ENCODE results near the gene IGFBP5.

Gene IGFBP5

GRCh38 chr2:216730871-216731270 lies 35.5 kb upstream of the IGFBP5 start:
- ATAC-seq (replicated peaks; ENCODE audit: extremely low read depth, poor library complexity, severe bottlenecking) (no peak), DNase-seq (ENCODE audit: low spot score in 2 of 2) (no peak)
- H3K36me3 Mint-ChIP-seq (ENCODE audit: insufficient read depth) = no peaks in the 10 kb centered on the region
- no peaks in the 10 kb centered on the region for H3K9me3 Mint-ChIP-seq
- H3K27ac Mint-ChIP-seq (ENCODE audit: low read depth) = no peak overlapping the region
- H3K4me1 Mint-ChIP-seq = no peaks in the 10 kb centered on the region
- peaks cover 44% of the 10 kb centered on the region for H3K27me3 Mint-ChIP-seq
- no peak overlapping the region for H3K4me3 Mint-ChIP-seq

- Mint-ChIP-seq H3K27me3 (peaks cover 51% of the 10 kb centered on the region), H3K36me3 (ENCODE audit: insufficient read depth) (no peaks in the 10 kb centered on the region), H3K4me1 (no peaks in the 10 kb centered on the region), H3K9me3 (no peaks in the 10 kb centered on the region), H3K27ac (ENCODE audit: low read depth) (no peak overlapping the region), H3K4me3 (no peak overlapping the region)
- no peak for ATAC-seq (replicated peaks; ENCODE audit: extremely low read depth, poor library complexity, severe bottlenecking)
- DNase-seq (ENCODE audit: low spot score in 2 of 2) = no peak
Observed at GRCh38 chr2:216727346-216728122, 32.2 kb upstream of the IGFBP5 start.

- no peak overlapping the region for H3K4me3 Mint-ChIP-seq
- DNase-seq (ENCODE audit: low spot score in 2 of 2) (no peak), ATAC-seq (replicated peaks; ENCODE audit: extremely low read depth, poor library complexity, severe bottlenecking) (no peak)
- H3K9me3 Mint-ChIP-seq = no peaks in the 10 kb centered on the region
- peaks cover 57% of the 10 kb centered on the region for H3K27me3 Mint-ChIP-seq
- no peak overlapping the region for H3K27ac Mint-ChIP-seq (ENCODE audit: low read depth)
- H3K36me3 Mint-ChIP-seq (ENCODE audit: insufficient read depth) = no peaks in the 10 kb centered on the region
- H3K4me1 Mint-ChIP-seq = no peaks in the 10 kb centered on the region
Observed at GRCh38 chr2:216724190-216724589, 28.8 kb upstream of the IGFBP5 start.

GRCh38 chr2:216721141-216721540 lies 25.8 kb upstream of the IGFBP5 start:
- Mint-ChIP-seq H3K27me3 (peaks cover 81% of the 10 kb centered on the region), H3K4me1 (no peaks in the 10 kb centered on the region), H3K36me3 (ENCODE audit: insufficient read depth) (no peaks in the 10 kb centered on the region), H3K27ac (ENCODE audit: low read depth) (no peak overlapping the region), H3K9me3 (no peaks in the 10 kb centered on the region), H3K4me3 (no peak overlapping the region)
- DNase-seq (ENCODE audit: low spot score in 2 of 2) (no peak), ATAC-seq (replicated peaks; ENCODE audit: extremely low read depth, poor library complexity, severe bottlenecking) (no peak)

- DNase-seq (ENCODE audit: low spot score in 2 of 2) = no peak
- no peaks in the 10 kb centered on the region for H3K4me1 Mint-ChIP-seq
- H3K9me3 Mint-ChIP-seq = no peaks in the 10 kb centered on the region
- no peaks in the 10 kb centered on the region for H3K36me3 Mint-ChIP-seq (ENCODE audit: insufficient read depth)
- H3K27ac Mint-ChIP-seq (ENCODE audit: low read depth) = no peak overlapping the region
- no peak overlapping the region for H3K4me3 Mint-ChIP-seq
- ATAC-seq (replicated peaks; ENCODE audit: extremely low read depth, poor library complexity, severe bottlenecking) = no peak
- peaks cover 82% of the 10 kb centered on the region for H3K27me3 Mint-ChIP-seq
Observed at GRCh38 chr2:216720722-216721121, 25.4 kb upstream of the IGFBP5 start.

GRCh38 chr2:216717907-216718615 lies 22.7 kb upstream of the IGFBP5 start:
- Mint-ChIP-seq H3K36me3 (ENCODE audit: insufficient read depth) (no peaks in the 10 kb centered on the region), H3K27me3 (peaks cover 83% of the 10 kb centered on the region), H3K4me1 (no peaks in the 10 kb centered on the region), H3K9me3 (no peaks in the 10 kb centered on the region), H3K27ac (ENCODE audit: low read depth) (no peak overlapping the region), H3K4me3 (no peak overlapping the region)
- ATAC-seq (replicated peaks; ENCODE audit: extremely low read depth, poor library complexity, severe bottlenecking) = no peak
- DNase-seq (ENCODE audit: low spot score in 2 of 2) = no peak

GRCh38 chr2:216717491-216717901 lies 22.1 kb upstream of the IGFBP5 start:
- ATAC-seq (replicated peaks; ENCODE audit: extremely low read depth, poor library complexity, severe bottlenecking) = no peak
- Mint-ChIP-seq H3K36me3 (ENCODE audit: insufficient read depth) (no peaks in the 10 kb centered on the region), H3K27ac (ENCODE audit: low read depth) (no peak overlapping the region), H3K4me1 (no peaks in the 10 kb centered on the region), H3K27me3 (peaks cover 84% of the 10 kb centered on the region), H3K9me3 (no peaks in the 10 kb centered on the region), H3K4me3 (no peak overlapping the region)
- DNase-seq (ENCODE audit: low spot score in 2 of 2) = no peak

- Mint-ChIP-seq H3K36me3 (ENCODE audit: insufficient read depth) (no peaks in the 10 kb centered on the region), H3K4me3 (no peak overlapping the region), H3K27ac (ENCODE audit: low read depth) (no peak overlapping the region), H3K9me3 (no peaks in the 10 kb centered on the region), H3K4me1 (no peaks in the 10 kb centered on the region), H3K27me3 (peaks cover 81% of the 10 kb centered on the region)
- no peak for ATAC-seq (replicated peaks; ENCODE audit: extremely low read depth, poor library complexity, severe bottlenecking)
- no peak for DNase-seq (ENCODE audit: low spot score in 2 of 2)
Observed at GRCh38 chr2:216716109-216716508, 20.8 kb upstream of the IGFBP5 start.

GRCh38 chr2:216715402-216715974 lies 20.1 kb upstream of the IGFBP5 start:
- Mint-ChIP-seq H3K4me3 (no peak overlapping the region), H3K27me3 (peaks cover 76% of the 10 kb centered on the region), H3K27ac (ENCODE audit: low read depth) (no peak overlapping the region), H3K9me3 (no peaks in the 10 kb centered on the region), H3K36me3 (ENCODE audit: insufficient read depth) (no peaks in the 10 kb centered on the region), H3K4me1 (no peaks in the 10 kb centered on the region)
- DNase-seq (ENCODE audit: low spot score in 2 of 2) (no peak), ATAC-seq (replicated peaks; ENCODE audit: extremely low read depth, poor library complexity, severe bottlenecking) (no peak)

- ATAC-seq (replicated peaks; ENCODE audit: extremely low read depth, poor library complexity, severe bottlenecking) (no peak), DNase-seq (ENCODE audit: low spot score in 2 of 2) (no peak)
- Mint-ChIP-seq H3K27me3 (peaks cover 68% of the 10 kb centered on the region), H3K27ac (ENCODE audit: low read depth) (no peak overlapping the region), H3K4me1 (no peaks in the 10 kb centered on the region), H3K4me3 (no peak overlapping the region), H3K9me3 (no peaks in the 10 kb centered on the region), H3K36me3 (ENCODE audit: insufficient read depth) (no peaks in the 10 kb centered on the region)
Observed at GRCh38 chr2:216714376-216714775, 19.0 kb upstream of the IGFBP5 start.

- Mint-ChIP-seq H3K27me3 (peaks cover 68% of the 10 kb centered on the region), H3K4me1 (no peaks in the 10 kb centered on the region), H3K27ac (ENCODE audit: low read depth) (no peak overlapping the region), H3K4me3 (no peak overlapping the region), H3K36me3 (ENCODE audit: insufficient read depth) (no peaks in the 10 kb centered on the region), H3K9me3 (no peaks in the 10 kb centered on the region)
- no peak for ATAC-seq (replicated peaks; ENCODE audit: extremely low read depth, poor library complexity, severe bottlenecking)
- no peak for DNase-seq (ENCODE audit: low spot score in 2 of 2)
Observed at GRCh38 chr2:216713691-216714336, 18.5 kb upstream of the IGFBP5 start.

GRCh38 chr2:216711348-216711747 lies 16.0 kb upstream of the IGFBP5 start:
- no peaks in the 10 kb centered on the region for H3K36me3 Mint-ChIP-seq (ENCODE audit: insufficient read depth)
- DNase-seq (ENCODE audit: low spot score in 2 of 2) = no peak
- no peak overlapping the region for H3K27ac Mint-ChIP-seq (ENCODE audit: low read depth)
- ATAC-seq (replicated peaks; ENCODE audit: extremely low read depth, poor library complexity, severe bottlenecking) = no peak
- H3K4me3 Mint-ChIP-seq = no peak overlapping the region
- H3K27me3 Mint-ChIP-seq = peaks cover 45% of the 10 kb centered on the region
- no peaks in the 10 kb centered on the region for H3K9me3 Mint-ChIP-seq
- H3K4me1 Mint-ChIP-seq = no peaks in the 10 kb centered on the region
